ENCODE data around the gene MTF1.
A peak's percentile ranks its signal among the peaks of the same experiment; 100 is the strongest.

MTF1 gene

DNA sequence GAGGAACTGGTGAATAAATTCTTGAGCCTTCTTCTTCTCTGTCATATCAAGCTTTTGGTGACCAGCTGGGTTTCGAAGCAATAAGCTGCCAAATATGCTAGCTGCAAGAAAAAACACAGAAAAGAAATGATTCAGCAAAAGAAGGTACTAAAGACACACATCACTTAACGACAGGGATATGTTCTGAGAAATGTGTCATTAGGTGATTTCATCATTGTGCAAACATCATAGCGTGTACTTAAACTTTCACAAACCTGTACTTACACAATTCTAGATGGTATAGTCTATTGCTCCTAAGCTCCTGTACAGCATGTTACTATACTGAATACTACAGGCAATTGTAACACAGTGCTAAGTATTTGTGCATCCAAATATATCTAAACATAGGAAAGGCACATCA, 2.9 kb upstream of the MTF1 start:
- peaks cover 16% of the 10 kb centered on the region for H3K36me3 ChIP-seq (ENCODE audit: control insufficient read depth, insufficient read depth, low read length)
- H3K27me3 ChIP-seq (ENCODE audit: control insufficient read depth, insufficient read depth, low read length): no peaks in the 10 kb centered on the region
- H3K27ac ChIP-seq (ENCODE audit: low read depth, low read length): no peak overlapping the region
- H3K9ac ChIP-seq (ENCODE audit: low read length): no peak overlapping the region
- H3K4me1 ChIP-seq (ENCODE audit: control insufficient read depth, insufficient read depth, low read length): peaks cover 14% of the 10 kb centered on the region
- no peak overlapping the region for H3K4me3 ChIP-seq (ENCODE audit: low read length)

GRCh38 chr1:37861151-37861550, 1.8 kb upstream of the MTF1 start:
- Histone ChIP-seq H3K4me3 (ENCODE audit: low read length) (no peak overlapping the region), H3K27ac (ENCODE audit: low read depth, low read length) (no peak overlapping the region), H3K36me3 (ENCODE audit: control insufficient read depth, insufficient read depth, low read length) (peaks cover 16% of the 10 kb centered on the region), H3K27me3 (ENCODE audit: control insufficient read depth, insufficient read depth, low read length) (no peaks in the 10 kb centered on the region), H3K9ac (ENCODE audit: low read length) (no peak overlapping the region), H3K4me1 (ENCODE audit: control insufficient read depth, insufficient read depth, low read length) (peaks cover 14% of the 10 kb centered on the region)

DNA sequence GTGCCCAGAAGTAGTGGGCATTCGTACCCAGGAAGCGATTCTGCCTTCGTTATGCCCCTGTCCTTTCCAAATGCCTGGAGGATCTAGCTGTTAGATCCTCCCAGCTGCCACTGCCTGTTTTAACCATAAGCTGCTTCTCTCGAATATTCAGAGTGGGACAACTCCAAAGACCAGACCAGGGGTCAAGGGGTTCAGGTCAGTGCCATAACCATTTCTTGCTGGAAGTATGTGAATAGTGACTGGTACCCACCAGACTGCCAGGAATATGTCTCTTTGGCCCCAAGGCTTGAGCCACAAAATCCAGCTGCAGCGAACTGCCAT, 914 bp upstream of the MTF1 start:
- Histone ChIP-seq H3K36me3 (ENCODE audit: control insufficient read depth, insufficient read depth, low read length) (peaks cover 8% of the 10 kb centered on the region), H3K27me3 (ENCODE audit: control insufficient read depth, insufficient read depth, low read length) (no peaks in the 10 kb centered on the region), H3K27ac (ENCODE audit: low read depth, low read length) (peak overlapping the region; percentile 71), H3K9ac (ENCODE audit: low read length) (no peak overlapping the region), H3K4me1 (ENCODE audit: control insufficient read depth, insufficient read depth, low read length) (peaks cover 14% of the 10 kb centered on the region), H3K4me3 (ENCODE audit: low read length) (peak overlapping the region; percentile 85)

GRCh38 chr1:37858931-37859506, 373 bp downstream of the MTF1 start:
- Histone ChIP-seq H3K36me3 (ENCODE audit: control insufficient read depth, insufficient read depth, low read length) (peaks cover under 1% of the 10 kb centered on the region), H3K27ac (ENCODE audit: low read depth, low read length) (peak overlapping the region; percentile 67), H3K9ac (ENCODE audit: low read length) (peak overlapping the region; percentile 74), H3K4me1 (ENCODE audit: control insufficient read depth, insufficient read depth, low read length) (peaks cover 14% of the 10 kb centered on the region), H3K27me3 (ENCODE audit: control insufficient read depth, insufficient read depth, low read length) (no peaks in the 10 kb centered on the region), H3K4me3 (ENCODE audit: low read length) (peak overlapping the region; percentile 85)

- no peak overlapping the region for H3K9ac ChIP-seq (ENCODE audit: low read length)
- H3K27ac ChIP-seq (ENCODE audit: low read depth, low read length): no peak overlapping the region
- peaks cover 9% of the 10 kb centered on the region for H3K4me1 ChIP-seq (ENCODE audit: control insufficient read depth, insufficient read depth, low read length)
- no peaks in the 10 kb centered on the region for H3K36me3 ChIP-seq (ENCODE audit: control insufficient read depth, insufficient read depth, low read length)
- H3K27me3 ChIP-seq (ENCODE audit: control insufficient read depth, insufficient read depth, low read length): no peaks in the 10 kb centered on the region
- H3K4me3 ChIP-seq (ENCODE audit: low read length): no peak overlapping the region
These were observed 5.0 kb downstream of the MTF1 start for GRCh38 chr1:37854406-37854805.

GRCh38 chr1:37853157-37853556, 6.2 kb downstream of the MTF1 start:
- Histone ChIP-seq H3K36me3 (ENCODE audit: control insufficient read depth, insufficient read depth, low read length) (no peaks in the 10 kb centered on the region), H3K4me1 (ENCODE audit: control insufficient read depth, insufficient read depth, low read length) (peaks cover 3% of the 10 kb centered on the region), H3K9ac (ENCODE audit: low read length) (no peak overlapping the region), H3K27ac (ENCODE audit: low read depth, low read length) (no peak overlapping the region), H3K27me3 (ENCODE audit: control insufficient read depth, insufficient read depth, low read length) (no peaks in the 10 kb centered on the region), H3K4me3 (ENCODE audit: low read length) (no peak overlapping the region)

DNA sequence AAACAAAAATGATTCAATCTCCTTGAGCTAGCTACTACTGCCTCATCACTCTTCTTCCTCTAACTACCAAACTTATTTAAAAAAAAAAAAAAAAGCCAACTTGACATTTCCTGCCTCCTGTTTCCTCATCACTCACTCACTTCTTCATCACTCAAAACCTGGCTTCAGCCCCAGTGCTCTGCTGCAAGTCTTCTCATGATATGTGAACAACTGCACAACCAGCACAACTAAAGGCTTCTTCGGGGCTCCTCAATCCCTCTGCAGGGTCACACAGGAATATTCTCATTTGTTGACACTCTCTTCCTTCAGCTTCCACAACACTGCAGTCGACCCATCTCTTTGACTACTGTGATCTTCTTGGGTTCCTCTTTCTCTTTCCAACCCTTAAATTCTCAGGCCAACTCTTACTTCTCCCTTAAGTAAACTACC, 7.6 kb downstream of the MTF1 start:
- Histone ChIP-seq H3K9ac (ENCODE audit: low read length) (no peak overlapping the region), H3K4me1 (ENCODE audit: control insufficient read depth, insufficient read depth, low read length) (no peaks in the 10 kb centered on the region), H3K27me3 (ENCODE audit: control insufficient read depth, insufficient read depth, low read length) (no peaks in the 10 kb centered on the region), H3K36me3 (ENCODE audit: control insufficient read depth, insufficient read depth, low read length) (no peaks in the 10 kb centered on the region), H3K4me3 (ENCODE audit: low read length) (no peak overlapping the region), H3K27ac (ENCODE audit: low read depth, low read length) (no peak overlapping the region)

GRCh38 chr1:37851262-37851661, 8.1 kb downstream of the MTF1 start:
- Histone ChIP-seq H3K27ac (ENCODE audit: low read depth, low read length) (no peak overlapping the region), H3K9ac (ENCODE audit: low read length) (no peak overlapping the region), H3K27me3 (ENCODE audit: control insufficient read depth, insufficient read depth, low read length) (no peaks in the 10 kb centered on the region), H3K4me3 (ENCODE audit: low read length) (no peak overlapping the region), H3K36me3 (ENCODE audit: control insufficient read depth, insufficient read depth, low read length) (no peaks in the 10 kb centered on the region), H3K4me1 (ENCODE audit: control insufficient read depth, insufficient read depth, low read length) (no peaks in the 10 kb centered on the region)

DNA sequence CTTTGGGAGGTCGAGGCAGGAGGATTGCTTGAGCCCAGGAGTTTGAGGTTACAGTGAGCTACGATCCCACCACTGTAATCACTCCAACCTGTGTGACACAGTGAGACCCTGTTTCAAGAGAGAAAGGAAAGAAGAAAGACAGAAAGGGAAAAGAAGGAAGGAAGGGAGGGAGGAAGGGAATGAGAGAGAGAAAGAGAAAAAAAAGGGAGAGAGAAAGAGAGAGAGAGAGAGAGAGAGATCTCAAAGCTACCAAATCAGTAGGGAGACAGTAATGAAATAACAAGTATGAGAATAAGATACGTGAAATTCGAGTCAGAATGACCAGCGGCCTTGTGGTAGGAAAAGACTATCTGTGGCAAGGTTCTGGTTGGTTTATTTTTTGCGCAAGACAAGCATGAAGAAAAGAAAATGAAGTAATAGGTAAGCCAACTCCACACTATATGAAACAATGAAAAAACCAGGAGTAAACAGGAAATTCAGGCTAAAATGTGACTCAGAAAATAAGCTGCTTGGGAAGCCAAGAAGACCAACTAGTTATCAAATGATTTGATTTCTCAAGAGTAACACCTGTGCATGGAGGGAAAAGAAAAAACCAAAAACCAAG, 8.9 kb downstream of the MTF1 start:
- Histone ChIP-seq H3K36me3 (ENCODE audit: control insufficient read depth, insufficient read depth, low read length) (no peaks in the 10 kb centered on the region), H3K27ac (ENCODE audit: low read depth, low read length) (no peak overlapping the region), H3K4me3 (ENCODE audit: low read length) (no peak overlapping the region), H3K27me3 (ENCODE audit: control insufficient read depth, insufficient read depth, low read length) (no peaks in the 10 kb centered on the region), H3K9ac (ENCODE audit: low read length) (no peak overlapping the region), H3K4me1 (ENCODE audit: control insufficient read depth, insufficient read depth, low read length) (no peaks in the 10 kb centered on the region)

DNA sequence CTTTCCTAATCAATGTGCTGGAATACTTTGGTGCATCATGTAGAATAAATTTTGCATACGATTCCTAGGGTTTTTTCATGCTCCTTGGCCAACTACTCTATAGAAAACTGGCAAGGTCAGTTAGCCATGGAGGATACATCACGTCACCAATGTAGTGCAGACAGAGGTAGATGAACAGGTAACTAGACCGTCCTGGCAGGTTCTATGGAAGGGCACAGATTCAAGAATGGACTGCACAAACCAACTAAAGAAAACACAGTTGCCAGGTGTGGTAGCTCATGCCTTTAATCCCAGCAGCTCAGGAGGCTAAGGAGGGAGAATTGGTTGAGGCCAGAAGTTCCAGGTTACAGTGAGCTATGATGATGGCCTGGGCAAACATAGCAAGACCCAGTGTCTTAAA, 9.9 kb downstream of the MTF1 start:
- Histone ChIP-seq H3K4me3 (ENCODE audit: low read length) (no peak overlapping the region), H3K9ac (ENCODE audit: low read length) (no peak overlapping the region), H3K4me1 (ENCODE audit: control insufficient read depth, insufficient read depth, low read length) (no peaks in the 10 kb centered on the region)

GRCh38 chr1:37846647-37847339, 12.6 kb downstream of the MTF1 start:
- Histone ChIP-seq H3K4me1 (ENCODE audit: control insufficient read depth, insufficient read depth, low read length) (no peaks in the 10 kb centered on the region), H3K27ac (ENCODE audit: low read depth, low read length) (no peak overlapping the region)

More for the DNA sequence above, 9.9 kb downstream of the MTF1 start:
- Histone ChIP-seq H3K27me3 (ENCODE audit: control insufficient read depth, insufficient read depth, low read length) (no peaks in the 10 kb centered on the region), H3K27ac (ENCODE audit: low read depth, low read length) (no peak overlapping the region), H3K36me3 (ENCODE audit: control insufficient read depth, insufficient read depth, low read length) (no peaks in the 10 kb centered on the region)

DNA sequence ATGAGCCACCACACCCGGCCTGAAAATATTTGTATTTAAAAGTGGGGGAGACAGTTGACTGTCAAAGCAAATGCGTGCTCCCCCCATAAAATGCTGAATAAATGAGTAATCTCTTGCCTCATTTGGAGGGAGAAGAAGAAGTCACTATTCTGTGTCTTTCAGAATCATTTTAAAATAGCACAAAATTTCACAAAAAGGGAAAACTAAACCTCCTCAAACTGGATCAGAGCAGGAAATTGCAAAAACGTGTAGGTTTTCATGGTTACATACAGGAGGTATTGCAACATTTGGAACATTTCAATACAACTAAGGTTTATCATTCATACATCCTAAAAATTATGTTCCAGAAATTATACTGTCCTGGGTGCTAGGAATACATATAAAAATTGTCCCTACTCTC, 13.6 kb downstream of the MTF1 start:
- H3K4me3 ChIP-seq (ENCODE audit: low read length): no peak overlapping the region
- no peak overlapping the region for H3K9ac ChIP-seq (ENCODE audit: low read length)
- H3K27ac ChIP-seq (ENCODE audit: low read depth, low read length): no peak overlapping the region
- no peaks in the 10 kb centered on the region for H3K27me3 ChIP-seq (ENCODE audit: control insufficient read depth, insufficient read depth, low read length)
- H3K4me1 ChIP-seq (ENCODE audit: control insufficient read depth, insufficient read depth, low read length): no peaks in the 10 kb centered on the region
- H3K36me3 ChIP-seq (ENCODE audit: control insufficient read depth, insufficient read depth, low read length): no peaks in the 10 kb centered on the region

More at GRCh38 chr1:37846647-37847339, 12.6 kb downstream of the MTF1 start:
- no peak overlapping the region for H3K4me3 ChIP-seq (ENCODE audit: low read length)
- no peak overlapping the region for H3K9ac ChIP-seq (ENCODE audit: low read length)
- no peaks in the 10 kb centered on the region for H3K27me3 ChIP-seq (ENCODE audit: control insufficient read depth, insufficient read depth, low read length)
- no peaks in the 10 kb centered on the region for H3K36me3 ChIP-seq (ENCODE audit: control insufficient read depth, insufficient read depth, low read length)
